HCT116 (cell line): ENCODE measurements around the gene NALCN.

Experiments used
- ATF3 ChIP-seq: IDR thresholded peaks from 2 replicates; pipeline ENCODE4 v1.6.1; 2012
- CTCF ChIP-seq, 3 experiments: fragments of 200-600 bp in 1 of 3; sonication (generic) in 1 of 3; IDR thresholded peaks in 2 of 3; conservative IDR thresholded peaks in 1 of 3; 2 replicates each; pipeline ENCODE4 v1.5.1; 2012 to 2017; ENCODE audit warnings: low read depth in 2 of 3, low read length in 2 of 3, antibody characterized with exemption in 1 of 3, borderline replicate concordance in 1 of 3, control low read depth in 1 of 3, mild to moderate bottlenecking in 1 of 3, mixed read lengths in 1 of 3, mixed run types in 1 of 3, moderate library complexity in 1 of 3; ENCODE audit not compliant: insufficient read depth in 1 of 3
- EZH2 ChIP-seq: fragments of 200-600 bp; sonication (generic); IDR thresholded peaks from 2 replicates; pipeline ENCODE4 v1.6.1; 2017; ENCODE audit warnings: antibody characterized with exemption, mixed run types
- FOSL1 ChIP-seq: IDR thresholded peaks from 2 replicates; pipeline ENCODE4 v1.6.1; 2012; ENCODE audit warnings: low read depth
- JUND ChIP-seq: IDR thresholded peaks from 2 replicates; pipeline ENCODE4 v1.6.1; 2012
- POLR2A ChIP-seq: IDR thresholded peaks from 2 replicates; pipeline ENCODE4 v1.7.0; 2011; ENCODE audit warnings: borderline replicate concordance; ENCODE audit not compliant: insufficient read depth, insufficient read length; ENCODE audit errors: extremely low read depth
- POLR2AphosphoS5 ChIP-seq: IDR thresholded peaks from 2 replicates; pipeline ENCODE4 v1.6.1; 2011; ENCODE audit warnings: mild to moderate bottlenecking, low read depth, low read length, moderate library complexity
- RAD21 ChIP-seq: IDR thresholded peaks from 2 replicates; pipeline ENCODE4 v1.6.1; 2012; ENCODE audit warnings: low read depth, mild to moderate bottlenecking
- SP1 ChIP-seq: IDR thresholded peaks from 2 replicates; pipeline ENCODE4 v1.6.1; 2012; ENCODE audit warnings: low read depth
- SRF ChIP-seq: IDR thresholded peaks from 2 replicates; pipeline ENCODE4 v1.6.1; 2012; ENCODE audit warnings: low read depth
- YY1 ChIP-seq: IDR thresholded peaks from 2 replicates; pipeline ENCODE4 v1.6.1; 2011; ENCODE audit warnings: low read length, low read depth, moderate library complexity, mild to moderate bottlenecking; ENCODE audit not compliant: insufficient replicate concordance; ENCODE audit errors: extremely low read depth
- ZBTB33 ChIP-seq: IDR thresholded peaks from 2 replicates; pipeline ENCODE4 v1.6.1; 2011; ENCODE audit warnings: mild to moderate bottlenecking, low read length, moderate library complexity; ENCODE audit not compliant: insufficient replicate concordance; ENCODE audit errors: extremely low read depth
- ZNF274 ChIP-seq: fragments of 200-500 bp; sonication (Bioruptor generic); IDR thresholded peaks from 2 replicates; pipeline ENCODE4 v1.6.1; 2014; ENCODE audit warnings: mild to moderate bottlenecking, low read depth, low read length, inconsistent platforms

- TF ChIP-seq CTCF (IDR thresholded peaks at IDR 0.05 in 2 of 3, conservative IDR thresholded peaks at IDR 0.05 in 1 of 3; ENCODE audit: borderline replicate concordance in 1 of 3, insufficient read depth in 1 of 3, low read depth in 2 of 3, low read length in 2 of 3) (no peak), RAD21 (no peak), POLR2AphosphoS5 (no peak), POLR2A (no peak), YY1 (no peak), EZH2 (no peak), SP1 (no peak), JUND (no peak), ZBTB33 (no peak), FOSL1 (no peak), SRF (no peak), ZNF274 (no peak), ATF3 (no peak)
Measured at GRCh38 chr13:101036546-101036945, 379.8 kb downstream of the NALCN start.
